ENCODE measurements around the gene UBR1. TPM values are rescaled to one million over a fixed set of nuclear protein-coding genes. Genes with fewer than 3 reads are reported as not detected.

UBR1 gene
- total RNA-seq, 1 experiment from 2014 or later: 18.6 TPM

DNA sequence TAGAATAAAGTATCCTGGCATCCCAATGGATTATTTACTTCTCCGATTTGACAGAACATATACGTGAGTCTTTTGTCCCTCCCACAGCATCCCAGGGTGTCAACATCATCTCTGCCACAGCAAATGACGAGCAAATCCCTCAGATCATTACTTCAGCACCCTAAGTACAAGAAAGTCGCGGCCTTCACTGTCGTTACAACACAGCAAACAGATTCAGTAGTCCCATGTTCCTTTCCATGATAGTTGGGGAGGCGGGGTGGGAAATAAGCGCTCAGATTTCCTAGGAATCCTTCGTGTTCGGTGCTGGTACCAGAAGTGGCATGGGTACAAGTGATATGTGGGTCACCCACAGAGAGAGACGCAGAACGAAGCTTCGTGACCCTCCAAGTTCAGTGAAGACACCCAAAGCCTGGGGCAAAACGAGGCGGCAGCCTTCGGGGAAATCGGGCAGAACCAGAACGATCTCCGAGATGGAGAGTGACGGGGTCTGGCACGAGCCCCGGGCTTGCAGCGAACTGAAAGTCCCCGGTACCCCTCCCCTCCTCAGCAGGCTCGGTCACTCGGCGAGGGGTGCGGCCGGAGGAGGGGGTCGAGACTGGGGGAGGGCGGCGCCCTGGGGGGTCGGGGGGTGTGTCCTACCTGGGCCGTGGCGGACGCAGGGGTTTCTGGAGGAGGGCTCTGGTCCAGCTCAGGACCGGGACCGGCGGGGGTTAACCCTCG lies 185.9 kb downstream of the UBR1 start:
- Mint-ChIP-seq H3K9me3 (ENCODE audit: low read depth, unreplicated experiment) (no peaks in the 10 kb centered on the region), H3K4me1 (ENCODE audit: low read depth, unreplicated experiment) (no peaks in the 10 kb centered on the region), H3K4me3 (ENCODE audit: low read depth, unreplicated experiment) (peak overlapping the region; percentile 89), H3K27me3 (ENCODE audit: unreplicated experiment) (no peaks in the 10 kb centered on the region), H3K27ac (ENCODE audit: unreplicated experiment) (no peak overlapping the region), H3K36me3 (ENCODE audit: insufficient read depth, unreplicated experiment) (peaks cover 16% of the 10 kb centered on the region)
- no peak for DNase-seq
- BruUV-seq (replicated peaks): no TSS peak
- CTCF ChIA-PET: no interaction called here
- TF ChIP-seq, protein P1, sequence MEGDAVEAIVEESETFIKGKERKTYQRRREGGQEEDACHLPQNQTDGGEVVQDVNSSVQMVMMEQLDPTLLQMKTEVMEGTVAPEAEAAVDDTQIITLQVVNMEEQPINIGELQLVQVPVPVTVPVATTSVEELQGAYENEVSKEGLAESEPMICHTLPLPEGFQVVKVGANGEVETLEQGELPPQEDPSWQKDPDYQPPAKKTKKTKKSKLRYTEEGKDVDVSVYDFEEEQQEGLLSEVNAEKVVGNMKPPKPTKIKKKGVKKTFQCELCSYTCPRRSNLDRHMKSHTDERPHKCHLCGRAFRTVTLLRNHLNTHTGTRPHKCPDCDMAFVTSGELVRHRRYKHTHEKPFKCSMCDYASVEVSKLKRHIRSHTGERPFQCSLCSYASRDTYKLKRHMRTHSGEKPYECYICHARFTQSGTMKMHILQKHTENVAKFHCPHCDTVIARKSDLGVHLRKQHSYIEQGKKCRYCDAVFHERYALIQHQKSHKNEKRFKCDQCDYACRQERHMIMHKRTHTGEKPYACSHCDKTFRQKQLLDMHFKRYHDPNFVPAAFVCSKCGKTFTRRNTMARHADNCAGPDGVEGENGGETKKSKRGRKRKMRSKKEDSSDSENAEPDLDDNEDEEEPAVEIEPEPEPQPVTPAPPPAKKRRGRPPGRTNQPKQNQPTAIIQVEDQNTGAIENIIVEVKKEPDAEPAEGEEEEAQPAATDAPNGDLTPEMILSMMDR (IDR thresholded peaks at IDR 0.05; ENCODE audit: unreplicated experiment): no peak
- intact Hi-C loops (cut with micrococcal nuclease; ENCODE audit: unreplicated experiment): loop anchor here (5.0 kb wide), 1 partner anchor 123 kb away; no protein-coding TSS in a partner anchor

DNA sequence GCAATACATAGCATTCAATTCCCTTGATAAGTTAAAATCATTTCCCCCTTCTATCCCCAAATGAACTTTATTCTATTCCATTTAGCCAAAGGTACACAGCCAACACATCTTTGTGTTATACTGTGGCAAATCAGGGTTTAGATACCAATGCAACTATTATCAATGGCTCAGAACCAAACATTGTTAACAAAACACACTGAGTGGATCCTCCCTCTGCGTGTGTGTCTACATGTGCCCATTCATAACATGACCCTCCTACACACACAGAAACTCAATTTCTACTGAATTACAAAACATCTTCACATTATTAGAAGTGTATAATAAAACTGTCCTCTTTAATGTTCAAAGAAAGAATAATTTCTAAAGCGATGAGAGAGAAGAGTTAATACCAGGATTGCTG lies 186.5 kb downstream of the UBR1 start:
- Mint-ChIP-seq H3K4me1 (ENCODE audit: low read depth, unreplicated experiment) (no peaks in the 10 kb centered on the region), H3K27ac (ENCODE audit: unreplicated experiment) (no peak overlapping the region), H3K36me3 (ENCODE audit: insufficient read depth, unreplicated experiment) (peaks cover 16% of the 10 kb centered on the region), H3K4me3 (ENCODE audit: low read depth, unreplicated experiment) (peak overlapping the region; percentile 89), H3K27me3 (ENCODE audit: unreplicated experiment) (no peaks in the 10 kb centered on the region), H3K9me3 (ENCODE audit: low read depth, unreplicated experiment) (no peaks in the 10 kb centered on the region)
- intact Hi-C loops (cut with micrococcal nuclease; ENCODE audit: unreplicated experiment): loop anchor here (5.0 kb wide), 1 partner anchor 122 kb away; no protein-coding TSS in a partner anchor
- DNase-seq: no peak
- TF ChIP-seq, protein P1 (IDR thresholded peaks at IDR 0.05; ENCODE audit: unreplicated experiment): no peak
- CTCF ChIA-PET: no interaction called here
- BruUV-seq (replicated peaks): TSS peak; percentile 50

DNA sequence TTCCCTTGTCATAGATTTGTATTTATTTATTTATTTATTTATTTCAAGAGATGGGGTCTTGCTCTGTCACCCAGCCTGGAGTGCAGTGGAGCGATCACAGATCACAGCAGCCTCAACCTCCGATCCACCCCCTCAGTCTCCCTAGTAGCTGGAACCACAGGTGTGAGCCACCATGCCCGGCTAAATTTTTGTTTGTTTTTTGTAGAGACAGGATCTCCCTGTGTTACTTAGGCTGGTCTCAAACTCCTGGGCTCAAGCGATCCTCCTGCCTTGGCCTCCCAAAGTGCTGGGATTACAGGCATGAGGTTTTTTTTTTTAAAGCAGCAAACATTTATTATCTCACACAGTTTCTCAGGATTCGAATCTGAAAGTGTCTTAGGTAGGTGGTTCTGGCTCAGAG lies 187.8 kb downstream of the UBR1 start:
- no peak overlapping the region for H3K4me3 Mint-ChIP-seq (ENCODE audit: low read depth, unreplicated experiment)
- DNase-seq: no peak
- no peak overlapping the region for H3K27ac Mint-ChIP-seq (ENCODE audit: unreplicated experiment)
- CTCF ChIA-PET: interaction anchor here (0.7 kb wide), 1 partner anchor 1343 kb away, joined by 3 read pairs; no protein-coding TSS in a partner anchor
- intact Hi-C loops (cut with micrococcal nuclease; ENCODE audit: unreplicated experiment): loop anchor here (5.0 kb wide), 1 partner anchor 121 kb away; no protein-coding TSS in a partner anchor
- TF ChIP-seq, protein P1 (IDR thresholded peaks at IDR 0.05; ENCODE audit: unreplicated experiment): no peak
- H3K27me3 Mint-ChIP-seq (ENCODE audit: unreplicated experiment): no peaks in the 10 kb centered on the region
- H3K36me3 Mint-ChIP-seq (ENCODE audit: insufficient read depth, unreplicated experiment): peaks cover 16% of the 10 kb centered on the region
- no peaks in the 10 kb centered on the region for H3K4me1 Mint-ChIP-seq (ENCODE audit: low read depth, unreplicated experiment)
- BruUV-seq (replicated peaks): no TSS peak
- H3K9me3 Mint-ChIP-seq (ENCODE audit: low read depth, unreplicated experiment): no peaks in the 10 kb centered on the region

DNA sequence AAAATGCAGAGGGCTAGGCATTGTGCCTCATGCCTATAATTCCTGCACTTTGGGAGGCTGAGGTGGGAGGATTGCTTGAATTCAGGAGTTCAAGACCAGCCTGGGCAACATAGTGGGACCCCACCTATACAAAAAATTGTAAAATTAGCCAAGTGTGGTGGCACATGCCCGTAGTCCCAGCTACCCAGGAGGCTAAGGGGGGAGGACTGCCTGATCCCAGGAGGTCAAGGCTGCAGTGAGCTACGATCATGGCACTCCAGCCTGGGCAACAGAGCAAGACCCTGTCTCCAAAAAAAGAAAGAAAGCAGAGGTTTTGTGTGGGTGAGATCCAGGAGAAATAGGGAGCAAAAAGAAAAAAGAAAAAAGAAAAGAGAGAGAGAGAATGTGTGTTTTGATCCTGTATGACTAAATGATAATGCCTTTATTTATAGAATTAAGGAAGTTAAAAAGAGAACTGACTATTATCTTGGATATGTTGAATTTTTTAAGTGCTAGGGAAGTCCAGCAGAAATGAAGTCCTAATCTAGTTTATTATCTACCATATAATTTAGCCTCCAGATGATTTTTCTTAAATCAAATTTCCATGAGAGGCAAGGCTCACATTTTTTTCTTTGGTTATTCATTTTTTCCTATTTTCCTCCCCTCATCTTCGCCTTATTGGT lies 190.1 kb downstream of the UBR1 start:
- Mint-ChIP-seq H3K4me1 (ENCODE audit: low read depth, unreplicated experiment) (no peaks in the 10 kb centered on the region), H3K27ac (ENCODE audit: unreplicated experiment) (no peak overlapping the region), H3K9me3 (ENCODE audit: low read depth, unreplicated experiment) (no peaks in the 10 kb centered on the region), H3K27me3 (ENCODE audit: unreplicated experiment) (no peaks in the 10 kb centered on the region), H3K4me3 (ENCODE audit: low read depth, unreplicated experiment) (no peak overlapping the region), H3K36me3 (ENCODE audit: insufficient read depth, unreplicated experiment) (peaks cover 12% of the 10 kb centered on the region)
- no peak for DNase-seq
- intact Hi-C loops (cut with micrococcal nuclease; ENCODE audit: unreplicated experiment): loop anchor here (5.0 kb wide), 1 partner anchor 118 kb away; no protein-coding TSS in a partner anchor
- CTCF ChIA-PET: no interaction called here
- no TSS peak for BruUV-seq (replicated peaks)
- TF ChIP-seq, protein P1 (IDR thresholded peaks at IDR 0.05; ENCODE audit: unreplicated experiment): no peak
